ENCODE results near the gene MARCHF2.

The MARCHF2 gene

GRCh38 chr19:8453616-8454015, 40.5 kb downstream of the MARCHF2 start:
- DNase-seq (ENCODE audit: low read depth in 2 of 2) = no peak

- no peak for DNase-seq (ENCODE audit: low read depth in 2 of 2)
Observed at GRCh38 chr19:8454218-8454617, 41.1 kb downstream of the MARCHF2 start.

GRCh38 chr19:8455018-8455417, 41.9 kb downstream of the MARCHF2 start:
- DNase-seq (ENCODE audit: low read depth in 2 of 2) = no peak

- no peak for DNase-seq (ENCODE audit: low read depth in 2 of 2)
Observed at GRCh38 chr19:8456064-8456463, 43.0 kb downstream of the MARCHF2 start.

- DNase-seq (ENCODE audit: low read depth in 2 of 2) = no peak
Observed at GRCh38 chr19:8457209-8457608, 44.1 kb downstream of the MARCHF2 start.

GRCh38 chr19:8457827-8458226, 44.7 kb downstream of the MARCHF2 start:
- no peak for DNase-seq (ENCODE audit: low read depth in 2 of 2)

- DNase-seq (ENCODE audit: low read depth in 2 of 2) = no peak
Observed at GRCh38 chr19:8458380-8458779, 45.3 kb downstream of the MARCHF2 start.

- no peak for DNase-seq (ENCODE audit: low read depth in 2 of 2)
Observed at GRCh38 chr19:8459095-8459494, 46.0 kb downstream of the MARCHF2 start.

GRCh38 chr19:8459520-8460270, 46.6 kb downstream of the MARCHF2 start:
- no peak for DNase-seq (ENCODE audit: low read depth in 2 of 2)

- DNase-seq (ENCODE audit: low read depth in 2 of 2) = no peak
Observed at GRCh38 chr19:8460516-8461298, 47.6 kb downstream of the MARCHF2 start.

GRCh38 chr19:8461376-8461775, 48.3 kb downstream of the MARCHF2 start:
- no peak for DNase-seq (ENCODE audit: low read depth in 2 of 2)

- DNase-seq (ENCODE audit: low read depth in 2 of 2) = no peak
Observed at GRCh38 chr19:8461891-8462290, 48.8 kb downstream of the MARCHF2 start.

GRCh38 chr19:8462571-8462970, 49.5 kb downstream of the MARCHF2 start:
- DNase-seq (ENCODE audit: low read depth in 2 of 2) = no peak

GRCh38 chr19:8463365-8463764, 50.3 kb downstream of the MARCHF2 start:
- no peak for DNase-seq (ENCODE audit: low read depth in 2 of 2)

- DNase-seq (ENCODE audit: low read depth in 2 of 2) = no peak
Observed at GRCh38 chr19:8466018-8466417, 52.9 kb downstream of the MARCHF2 start.

- DNase-seq (ENCODE audit: low read depth in 2 of 2) = no peak
Observed at GRCh38 chr19:8468124-8468523, 55.0 kb downstream of the MARCHF2 start.

- no peak for DNase-seq (ENCODE audit: low read depth in 2 of 2)
Observed at GRCh38 chr19:8468761-8469373, 55.8 kb downstream of the MARCHF2 start.

- DNase-seq (ENCODE audit: low read depth in 2 of 2) = no peak
Observed at GRCh38 chr19:8469613-8470368, 56.7 kb downstream of the MARCHF2 start.

- no peak for DNase-seq (ENCODE audit: low read depth in 2 of 2)
Observed at GRCh38 chr19:8473648-8474476, 60.8 kb downstream of the MARCHF2 start.

GRCh38 chr19:8475005-8475404, 61.9 kb downstream of the MARCHF2 start:
- DNase-seq (ENCODE audit: low read depth in 2 of 2) = no peak

GRCh38 chr19:8476524-8476923, 63.4 kb downstream of the MARCHF2 start:
- no peak for DNase-seq (ENCODE audit: low read depth in 2 of 2)

All from activated CD8-positive, alpha-beta memory T cell treated with anti-CD3 and anti-CD28 coated beads for 4 hours (primary cell).